C1 segment of cervical spinal cord (tissue), 14 donors: ENCODE measurements around the gene CFAP65.
A peak's percentile ranks its signal among the peaks of the same experiment; 100 is the strongest.

Experiments
- DNase-seq, 14 donors: peaks; one replicate each; lab custom pipeline; 2025; lab: John Stamatoyannopoulos, UW

Gene CFAP65

DNA sequence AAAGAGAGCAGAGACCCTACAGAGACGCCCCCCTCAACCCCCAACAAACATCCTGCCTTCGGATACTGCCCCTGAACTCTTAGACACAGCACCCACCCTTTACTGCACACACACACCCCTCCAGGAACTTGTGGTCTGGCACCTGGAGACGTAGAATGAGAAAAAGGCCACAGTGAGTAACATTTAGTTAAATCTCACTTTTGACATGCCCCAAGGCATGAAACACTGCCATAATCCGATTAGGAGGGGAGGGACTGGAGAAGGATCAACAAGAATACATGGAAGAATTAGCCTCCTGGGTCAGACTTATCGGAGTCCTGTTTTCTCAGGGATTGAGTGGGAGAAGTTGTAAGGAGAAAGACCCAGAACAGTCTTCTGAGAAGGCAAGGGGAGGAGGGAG lies 77.7 kb downstream of the CFAP65 start:
- no peak for DNase-seq

DNA sequence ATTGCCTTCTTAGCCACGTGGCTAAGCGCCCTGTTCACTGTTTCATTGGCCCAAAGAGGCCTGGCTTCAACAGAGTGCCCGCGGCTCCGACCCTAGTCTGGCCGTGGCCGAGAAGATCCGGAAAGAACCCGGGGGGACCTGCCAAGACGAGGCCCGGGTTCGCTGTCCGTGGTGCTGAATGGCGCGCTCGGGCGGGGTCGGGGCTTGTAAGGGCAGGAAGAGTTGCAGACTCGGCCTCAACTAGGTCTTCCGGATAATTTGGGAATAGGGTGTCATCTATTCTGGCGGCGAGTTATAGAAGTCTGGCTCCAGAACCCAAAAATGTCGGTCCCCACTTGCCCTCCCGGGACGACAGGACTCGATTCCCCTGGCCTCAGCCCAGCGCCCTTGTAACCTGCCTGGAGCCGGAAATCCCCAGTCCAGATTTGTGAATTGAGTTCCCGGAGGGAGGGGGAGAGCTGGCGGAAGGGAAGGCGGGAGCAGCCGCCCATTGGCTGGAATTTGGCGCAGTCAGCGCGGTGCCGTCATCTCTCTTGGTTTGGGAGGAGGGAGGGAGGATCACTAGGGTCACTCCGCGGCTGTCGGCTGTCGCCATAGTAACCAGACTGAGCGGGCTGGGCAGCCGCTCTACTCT lies 78.3 kb downstream of the CFAP65 start:
- peak in 9 of 14 donors; percentile 4 to 95 (median 31) for DNase-seq

DNA sequence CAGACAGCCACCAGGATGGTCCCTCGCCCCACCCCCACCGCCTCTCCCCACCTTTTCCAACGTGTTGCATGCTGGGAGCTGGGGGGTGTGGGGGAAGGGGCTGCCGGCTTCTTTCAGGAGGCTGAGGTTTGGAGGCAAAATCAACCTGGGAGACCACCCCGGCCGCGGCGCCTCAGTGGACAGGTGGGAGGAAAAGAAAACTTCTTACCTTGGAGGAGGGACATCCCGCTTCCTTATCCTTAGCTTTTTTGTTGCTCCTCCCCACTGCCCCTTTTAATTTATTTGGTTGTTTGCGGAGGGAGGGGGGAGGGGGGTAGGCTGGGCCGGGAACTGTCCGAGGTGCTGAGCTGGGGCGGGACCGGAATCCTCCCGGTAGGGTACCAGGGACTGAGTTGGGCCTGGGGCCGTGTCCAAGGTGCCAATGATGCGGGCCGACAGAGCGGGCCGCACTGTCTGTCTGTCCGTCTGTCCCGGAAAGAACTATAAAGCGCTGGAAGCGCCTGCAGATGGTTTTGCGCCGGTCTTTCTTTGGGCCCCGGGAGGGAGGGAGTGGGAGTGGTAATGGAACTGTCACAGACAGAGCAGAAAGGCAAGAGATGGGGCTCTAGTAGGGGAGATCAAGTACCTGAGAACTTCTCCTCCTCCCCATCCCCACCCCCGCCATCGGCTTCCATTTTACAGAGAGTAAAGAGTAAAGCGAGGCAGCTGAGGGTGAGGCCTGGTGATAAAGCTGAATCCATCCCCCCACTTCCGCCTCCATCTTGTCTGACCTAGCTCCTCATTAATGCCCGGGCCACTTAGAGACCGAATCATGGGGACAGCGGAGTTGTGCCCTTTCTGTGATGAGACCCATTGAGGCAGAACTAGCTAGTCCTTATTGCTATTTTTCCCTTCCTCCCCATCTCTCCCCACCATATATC lies 79.4 kb downstream of the CFAP65 start:
- peak in 1 of 14 donors; percentile 6 for DNase-seq

DNA sequence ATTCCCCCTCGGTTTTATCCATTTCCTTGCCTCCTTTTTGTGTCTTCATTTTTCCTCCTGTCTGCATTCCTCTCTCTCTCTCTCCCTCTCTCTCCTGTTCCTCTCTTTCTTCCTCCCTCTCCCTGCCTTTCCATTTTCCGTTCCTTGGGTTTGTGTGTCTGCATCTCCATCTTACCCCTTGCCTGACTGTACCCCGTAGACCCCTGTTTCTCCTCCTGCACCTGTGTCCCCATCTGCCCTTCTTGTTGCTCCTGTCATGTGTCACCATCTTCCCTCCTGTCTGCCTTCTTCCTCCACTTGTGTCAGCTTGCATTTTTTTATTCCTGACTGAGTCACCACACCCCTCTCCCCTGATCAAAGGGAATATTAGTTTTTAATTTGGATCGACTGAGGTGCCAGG lies 80.1 kb downstream of the CFAP65 start:
- DNase-seq: no peak

DNA sequence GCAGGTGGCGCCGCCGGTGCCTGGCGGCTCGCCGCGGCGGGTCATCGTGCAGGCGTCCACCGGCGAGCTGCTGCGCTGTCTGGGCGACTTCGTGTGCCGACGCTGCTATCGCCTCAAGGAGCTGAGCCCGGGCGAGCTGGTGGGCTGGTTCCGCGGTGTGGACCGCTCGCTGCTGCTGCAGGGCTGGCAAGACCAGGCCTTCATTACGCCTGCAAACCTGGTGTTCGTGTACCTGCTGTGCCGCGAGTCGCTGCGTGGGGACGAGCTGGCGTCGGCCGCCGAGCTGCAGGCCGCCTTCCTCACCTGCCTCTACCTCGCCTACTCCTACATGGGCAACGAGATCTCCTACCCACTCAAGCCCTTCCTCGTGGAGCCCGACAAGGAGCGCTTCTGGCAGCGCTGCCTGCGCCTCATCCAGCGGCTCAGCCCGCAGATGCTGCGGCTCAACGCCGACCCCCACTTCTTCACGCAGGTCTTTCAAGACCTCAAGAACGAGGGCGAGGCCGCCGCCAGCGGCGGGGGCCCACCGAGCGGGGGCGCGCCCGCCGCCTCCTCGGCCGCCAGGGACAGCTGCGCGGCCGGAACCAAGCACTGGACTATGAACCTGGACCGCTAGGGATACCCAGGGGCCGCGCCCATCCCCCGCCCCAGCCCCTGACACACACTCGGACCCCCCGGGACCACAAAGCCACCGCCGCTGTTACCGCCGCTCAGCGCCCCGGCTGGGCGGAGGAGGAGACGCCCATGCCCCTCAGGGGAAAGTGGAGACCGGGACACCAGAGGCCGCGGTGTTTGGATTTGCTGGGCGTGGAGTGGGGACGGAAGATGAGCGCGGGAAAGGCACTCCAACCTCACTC lies 80.8 kb downstream of the CFAP65 start:
- DNase-seq: peak in 1 of 14 donors; percentile 37

DNA sequence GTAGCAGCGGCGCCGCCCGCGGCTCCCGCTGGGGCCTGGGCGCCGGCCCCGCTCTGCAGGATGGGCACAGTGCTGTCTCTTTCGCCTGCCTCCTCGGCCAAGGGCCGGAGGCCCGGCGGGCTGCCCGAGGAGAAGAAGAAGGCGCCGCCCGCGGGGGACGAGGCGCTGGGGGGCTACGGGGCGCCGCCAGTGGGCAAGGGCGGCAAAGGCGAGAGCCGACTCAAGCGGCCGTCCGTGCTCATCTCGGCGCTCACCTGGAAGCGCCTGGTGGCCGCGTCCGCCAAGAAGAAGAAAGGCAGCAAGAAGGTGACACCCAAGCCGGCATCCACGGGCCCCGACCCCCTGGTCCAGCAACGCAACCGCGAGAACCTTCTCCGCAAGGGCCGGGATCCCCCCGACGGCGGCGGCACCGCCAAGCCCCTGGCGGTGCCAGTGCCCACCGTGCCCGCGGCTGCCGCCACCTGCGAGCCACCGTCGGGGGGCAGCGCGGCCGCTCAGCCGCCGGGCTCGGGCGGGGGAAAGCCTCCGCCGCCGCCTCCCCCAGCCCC lies 81.5 kb downstream of the CFAP65 start:
- DNase-seq: no peak

DNA sequence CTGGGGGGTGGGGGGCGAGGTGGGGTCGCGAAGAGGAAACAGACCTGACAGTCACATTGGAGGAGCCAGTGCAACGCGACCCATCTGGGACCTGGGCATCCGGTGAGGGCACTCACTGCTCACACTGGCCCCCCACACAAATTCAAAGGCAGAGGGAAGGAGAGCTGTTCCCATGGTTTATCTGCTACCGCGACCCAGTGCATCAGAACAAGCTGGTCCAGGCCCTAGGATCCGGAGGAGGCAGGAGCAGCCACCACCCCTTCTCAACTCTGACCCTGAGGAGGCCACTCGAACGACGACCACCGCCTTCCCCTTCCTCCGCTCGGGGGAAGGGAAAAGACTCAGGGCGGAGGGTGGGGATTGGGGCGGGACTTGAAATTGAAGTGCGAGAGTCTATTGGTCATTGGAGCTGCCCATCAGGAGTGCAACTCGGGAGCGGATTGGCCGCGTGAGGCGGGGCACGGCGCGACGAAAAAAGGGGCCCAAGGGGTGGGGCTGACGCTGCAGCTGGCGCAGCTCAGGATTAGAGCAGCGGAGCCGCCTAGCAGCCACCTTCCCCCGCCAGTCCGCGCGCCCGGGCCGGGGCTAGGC lies 82.1 kb downstream of the CFAP65 start, which contains the start of gene CDK5R2:
CDK5R2 (plus strand) TSS at position 526 of the 591 bp plus-strand sequence. CDS start 155 bp downstream, outside the sequence.
- DNase-seq: peak in 12 of 14 donors; percentile 19 to 93 (median 40)

DNA sequence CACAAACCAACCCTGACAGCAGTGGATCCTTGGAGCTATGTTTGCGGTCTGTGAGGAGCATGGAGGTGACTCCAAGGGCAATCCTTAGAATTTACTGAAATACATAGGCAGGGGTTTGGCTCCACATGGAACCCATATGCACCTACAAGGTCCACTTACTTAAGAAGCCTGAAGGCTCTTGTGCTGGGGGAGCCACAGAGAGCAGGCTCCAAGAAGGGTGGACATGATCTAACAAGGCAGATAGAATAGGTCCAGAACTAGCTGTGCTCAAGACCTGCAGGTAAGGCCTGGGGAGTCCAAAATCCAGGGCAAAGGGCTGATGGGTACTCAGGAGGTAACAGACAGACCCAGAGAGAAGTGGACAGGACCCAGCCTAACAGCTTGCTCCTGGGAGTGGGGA lies 83.0 kb downstream of the CFAP65 start:
- DNase-seq: no peak

DNA sequence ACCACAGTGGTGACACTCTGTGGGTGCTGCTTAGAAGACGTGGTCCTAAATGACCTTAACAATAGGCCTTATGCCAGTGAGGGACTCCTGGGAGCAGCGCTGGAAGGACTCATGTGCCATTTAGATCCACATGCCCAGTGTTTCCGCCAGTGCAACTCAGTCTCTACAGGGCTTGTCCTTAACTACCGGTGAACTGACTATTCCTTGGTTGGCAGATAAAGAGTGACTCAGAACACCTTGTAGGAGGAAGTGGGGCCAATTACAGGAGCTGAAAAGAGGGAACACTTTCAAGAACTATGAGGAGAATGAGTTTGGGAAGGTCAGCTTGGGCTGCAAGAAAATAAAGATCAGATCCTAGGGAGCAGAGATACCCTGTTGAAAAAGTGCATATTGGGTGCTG lies 83.6 kb downstream of the CFAP65 start:
- no peak for DNase-seq

DNA sequence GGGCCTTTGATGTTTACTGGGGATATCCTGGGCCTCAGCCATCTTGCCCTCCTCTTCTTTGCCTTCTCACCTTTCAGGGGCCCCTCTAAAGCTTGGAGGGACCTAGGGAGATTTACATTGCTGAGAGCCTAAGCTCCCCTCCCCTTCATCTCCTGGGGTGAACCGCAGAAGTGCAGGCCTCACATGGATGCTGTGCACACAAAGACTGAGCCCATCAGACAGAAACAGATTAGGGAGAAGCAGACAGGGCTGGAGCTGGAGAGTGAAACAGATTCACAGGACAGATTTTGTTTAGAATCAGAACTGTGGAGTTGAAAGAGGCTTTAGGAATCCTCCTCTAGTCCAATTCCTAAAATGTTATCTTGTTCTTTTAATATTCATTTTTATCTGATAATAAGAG lies 85.3 kb downstream of the CFAP65 start:
- DNase-seq: no peak

DNA sequence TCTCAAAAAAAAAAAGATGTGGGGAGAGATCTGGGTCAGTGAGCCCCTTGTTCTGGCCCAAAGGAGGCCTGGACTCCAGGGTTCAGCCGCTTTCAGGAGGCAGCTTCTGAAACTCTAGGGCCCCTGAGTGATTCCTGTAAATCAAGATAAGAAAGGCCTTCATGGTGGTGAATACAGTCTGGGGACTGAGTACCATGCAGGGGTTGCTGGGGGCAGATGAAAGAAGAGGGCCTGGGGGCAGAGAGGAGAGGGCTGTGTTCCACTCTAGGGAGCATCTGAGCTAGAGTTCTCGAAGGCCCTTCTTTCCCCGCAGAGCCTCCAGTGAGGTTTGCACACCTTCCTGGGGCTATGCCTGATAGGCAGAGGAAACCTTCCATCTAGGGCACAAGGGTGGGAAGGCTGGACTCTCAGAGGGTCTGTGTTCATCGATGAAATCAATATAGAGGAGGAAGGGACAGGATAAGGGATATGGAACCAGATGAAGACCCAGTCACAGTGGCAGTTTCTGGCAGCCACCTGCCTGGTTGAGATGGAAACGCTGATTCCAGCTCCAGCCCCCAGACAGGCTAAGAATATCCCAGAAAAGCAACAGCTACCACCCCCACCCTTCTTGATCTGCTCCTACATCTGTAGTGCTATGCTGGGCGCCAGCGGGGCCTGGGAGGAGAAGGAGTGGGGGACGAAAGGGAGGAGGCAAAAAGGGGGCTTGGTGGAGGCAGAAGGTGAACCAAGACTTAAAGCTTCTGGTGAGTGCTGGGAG lies 86.6 kb downstream of the CFAP65 start:
- no peak for DNase-seq

DNA sequence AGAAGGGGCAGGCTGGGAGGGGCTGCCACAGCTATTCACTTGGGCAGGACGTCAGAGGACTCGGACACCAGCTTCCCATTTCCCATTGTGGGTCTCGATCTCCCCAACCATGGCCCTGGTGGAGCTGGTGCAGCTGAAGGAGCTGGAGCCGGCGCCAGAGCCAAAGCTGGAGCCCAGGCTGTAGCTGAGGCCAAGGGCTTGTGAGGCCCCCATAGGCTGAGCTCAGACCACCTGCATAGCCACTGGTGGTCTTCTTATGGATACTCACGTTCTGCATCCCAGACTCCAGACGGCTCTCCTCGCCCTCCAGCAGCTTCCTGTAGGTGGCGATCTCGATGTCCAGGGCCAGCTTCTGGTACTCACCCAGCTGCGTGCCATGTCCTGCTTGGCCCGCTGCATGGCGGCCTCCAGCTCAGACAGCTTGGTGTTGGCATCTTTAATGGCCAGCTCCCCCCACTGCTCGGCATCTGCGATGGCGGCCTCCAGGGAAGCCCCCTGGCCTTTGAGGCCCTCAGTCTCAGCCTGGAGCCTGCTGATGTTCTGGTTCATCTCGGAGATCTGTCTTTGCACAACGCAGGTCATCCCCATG lies 87.9 kb downstream of the CFAP65 start:
- DNase-seq: no peak
